H1 (cell line): ENCODE data around the gene RPIA. TPM values are rescaled to one million over a fixed set of nuclear protein-coding genes. Genes with fewer than 3 reads are reported as not detected.

Experiments used
- CTCF ChIA-PET: fragments of 300-600 bp; sonication (Branson Sonifier 250); formaldehyde crosslinking; loops from one replicate; lab custom pipeline; 2021; ENCODE audit not compliant: partially characterized antibody; lab: Charles Lee
- POLR2A ChIA-PET: fragments of 300-600 bp; sonication (Branson Sonifier 250); formaldehyde crosslinking; loops from one replicate; lab custom pipeline; 2021; ENCODE audit warnings: inconsistent platforms; ENCODE audit not compliant: partially characterized antibody; lab: Charles Lee
- DNase-seq, 2 experiments: peaks; one replicate each; pipeline versions ENCODE4 v3.0.0 to v3.0.0-alpha.2; 2010 to 2022; ENCODE audit warnings: low spot score in 2 of 2, low read depth in 1 of 2, mixed read lengths in 1 of 2
- FAIRE-seq: peaks from 2 replicates; lab custom pipeline; 2011; peaks lifted over from hg19 to GRCh38; lab: Jason Lieb, UNC
- H2AFZ ChIP-seq: 2 replicates; pipeline ENCODE4 v1.8.1; 2012; ENCODE audit warnings: low read length, inconsistent platforms
- H2AK5ac ChIP-seq: 2 replicates; pipeline ENCODE4 v1.6.1; 2013; ENCODE audit warnings: low read depth, low read length
- H2BK120ac ChIP-seq: replicated peaks from 2 replicates; pipeline ENCODE3; 2013; ENCODE audit warnings: low read depth, low read length, inconsistent platforms
- H2BK12ac ChIP-seq: 2 replicates; pipeline ENCODE4 v1.6.1; 2013; ENCODE audit warnings: low read depth, low read length
- H2BK15ac ChIP-seq: 2 replicates; pipeline ENCODE4 v1.6.1; 2013; ENCODE audit warnings: low read length
- H2BK20ac ChIP-seq: 2 replicates; pipeline ENCODE4 v1.6.1; 2013; ENCODE audit warnings: low read length
- H2BK5ac ChIP-seq: 2 replicates; pipeline ENCODE4 v1.6.1; 2013; ENCODE audit warnings: low read depth, low read length
- H3K14ac ChIP-seq: 2 replicates; pipeline ENCODE4 v1.6.1; 2013; ENCODE audit warnings: inconsistent platforms; ENCODE audit not compliant: insufficient read length
- H3K18ac ChIP-seq: 2 replicates; pipeline ENCODE4 v1.6.1; 2013; ENCODE audit warnings: low read length; ENCODE audit errors: extremely low read depth
- H3K23ac ChIP-seq: 2 replicates; pipeline ENCODE4 v1.6.1; 2013; ENCODE audit warnings: inconsistent platforms; ENCODE audit not compliant: insufficient read length
- H3K23me2 ChIP-seq: 2 replicates; pipeline ENCODE4 v1.6.1; 2013; ENCODE audit warnings: low read depth, low read length
- H3K27ac ChIP-seq: 2 replicates; pipeline ENCODE4 v1.6.1; 2011; ENCODE audit warnings: low read depth, low read length, inconsistent platforms
- H3K27me3 ChIP-seq, 4 experiments: replicated peaks in 1 of 4; 1 replicate in 1 of 4; 2 replicates in 3 of 4; pipeline versions ENCODE4 v1.6.1 to v1.8.1; 2011 to 2013; ENCODE audit warnings: low read length in 3 of 4, mild to moderate bottlenecking in 3 of 4, inconsistent platforms in 2 of 4, mixed read lengths in 2 of 4, moderate library complexity in 1 of 4; ENCODE audit not compliant: control insufficient read depth in 3 of 4, insufficient read depth in 3 of 4; ENCODE audit errors: extremely low read depth in 1 of 4
- H3K36me3 ChIP-seq, 4 experiments: 2 replicates each; pipeline versions ENCODE4 v1.6.1 to v1.8.1; 2011 to 2013; ENCODE audit warnings: mild to moderate bottlenecking in 4 of 4, low read length in 3 of 4, moderate library complexity in 2 of 4, control low read depth in 1 of 4, inconsistent platforms in 1 of 4; ENCODE audit not compliant: insufficient read depth in 4 of 4, control insufficient read depth in 2 of 4
- H3K4ac ChIP-seq: replicated peaks from 2 replicates; pipeline ENCODE3; 2013; ENCODE audit warnings: low read length, low read depth, mixed read lengths, inconsistent platforms; ENCODE audit not compliant: insufficient read length
- H3K4me1 ChIP-seq, 4 experiments: replicated peaks in 1 of 4; 1 replicate in 1 of 4; 2 replicates in 3 of 4; pipeline versions ENCODE4 v1.6.1 to v1.8.1; 2011 to 2013; ENCODE audit warnings: low read length in 3 of 4, inconsistent platforms in 2 of 4, mixed read lengths in 1 of 4; ENCODE audit not compliant: insufficient read depth in 4 of 4, control insufficient read depth in 3 of 4
- H3K4me2 ChIP-seq, 2 experiments: 2 replicates each; pipeline versions ENCODE4 v1.6.1 to v1.8.1; 2011 to 2013; ENCODE audit warnings: low read depth in 2 of 2, low read length in 2 of 2, control low read depth in 1 of 2, inconsistent platforms in 1 of 2, mild to moderate bottlenecking in 1 of 2; ENCODE audit not compliant: insufficient read depth in 1 of 2
- H3K4me3 ChIP-seq, 4 experiments: fragments of 200-600, 300-600 bp in 1 of 4; sonication (generic), shearing (Covaris generic), sonication (Bioruptor Twin) in 1 of 4; 2 replicates each; pipeline versions ENCODE4 v1.5.1 to v1.8.1; 2011 to 2016; ENCODE audit warnings: low read length in 4 of 4, low read depth in 3 of 4, control low read depth in 2 of 4, inconsistent platforms in 2 of 4, mild to moderate bottlenecking in 2 of 4, mixed read lengths in 1 of 4, moderate library complexity in 1 of 4; ENCODE audit not compliant: insufficient read depth in 2 of 4; ENCODE audit errors: extremely low read depth in 1 of 4
- H3K56ac ChIP-seq: replicated peaks from 2 replicates; pipeline ENCODE3; 2013; ENCODE audit warnings: low read depth, mild to moderate bottlenecking, mixed read lengths, low read length, inconsistent platforms; ENCODE audit not compliant: insufficient read length
- H3K79me1 ChIP-seq: 2 replicates; pipeline ENCODE4 v1.6.1; 2013; ENCODE audit warnings: low read depth, low read length, control low read depth
- H3K79me2 ChIP-seq, 2 experiments: 2 replicates each; pipeline versions ENCODE4 v1.6.1 to v1.8.1; 2012 to 2013; ENCODE audit warnings: low read length in 2 of 2, mild to moderate bottlenecking in 2 of 2, inconsistent platforms in 1 of 2; ENCODE audit not compliant: insufficient read depth in 2 of 2, control insufficient read depth in 1 of 2
- H3K9ac ChIP-seq, 4 experiments: replicated peaks in 1 of 4; 1 replicate in 1 of 4; 2 replicates in 3 of 4; pipeline versions ENCODE4 v1.6.1 to v1.8.1; 2011 to 2013; ENCODE audit warnings: low read depth in 3 of 4, low read length in 3 of 4, control low read depth in 2 of 4, mild to moderate bottlenecking in 2 of 4, moderate library complexity in 2 of 4, inconsistent platforms in 1 of 4; ENCODE audit errors: extremely low read depth in 1 of 4
- H3K9me3 ChIP-seq, 2 experiments: 2 replicates each; pipeline versions ENCODE4 v1.6.1 to v1.8.1; 2012 to 2013; ENCODE audit warnings: mild to moderate bottlenecking in 2 of 2, moderate library complexity in 2 of 2, control low read depth in 1 of 2, inconsistent platforms in 1 of 2, low read depth in 1 of 2, low read length in 1 of 2, mixed read lengths in 1 of 2; ENCODE audit not compliant: insufficient read depth in 2 of 2
- H4K20me1 ChIP-seq, 2 experiments: replicated peaks in 1 of 2; 2 replicates each; pipeline versions ENCODE3 to v1.8.1; 2011 to 2013; ENCODE audit warnings: inconsistent platforms in 2 of 2, low read length in 2 of 2, mild to moderate bottlenecking in 1 of 2; ENCODE audit not compliant: insufficient read depth in 2 of 2, control insufficient read depth in 1 of 2
- H4K5ac ChIP-seq: 2 replicates; pipeline ENCODE4 v1.6.1; 2013; ENCODE audit warnings: low read length, low read depth, mixed read lengths, inconsistent platforms; ENCODE audit not compliant: insufficient read length
- H4K8ac ChIP-seq: 2 replicates; pipeline ENCODE4 v1.8.0; 2013; ENCODE audit warnings: mild to moderate bottlenecking, moderate library complexity, low read length, inconsistent platforms; ENCODE audit not compliant: insufficient read depth; ENCODE audit errors: extremely low read depth
- H4K91ac ChIP-seq: replicated peaks from 2 replicates; pipeline ENCODE3; 2013; ENCODE audit warnings: low read length, mixed read lengths, inconsistent platforms; ENCODE audit not compliant: insufficient read length
- CEBPB ChIP-seq: IDR thresholded peaks from 2 replicates; pipeline ENCODE4 v1.6.1; 2012; ENCODE audit warnings: low read depth, low read length
- CHD1 ChIP-seq: IDR thresholded peaks from 2 replicates; pipeline ENCODE4 v1.6.1; 2012; ENCODE audit warnings: low read depth, low read length, improper control_type of control experiment
- EZH2 ChIP-seq: fragments of 200-600 bp; sonication (generic); IDR thresholded peaks from 2 replicates; pipeline ENCODE4 v1.7.1; 2012; ENCODE audit warnings: low read depth, mild to moderate bottlenecking, moderate library complexity, low read length, inconsistent platforms; ENCODE audit not compliant: severe bottlenecking
- KDM1A ChIP-seq: fragments of 200-600, 300-600 bp; sonication (generic); IDR thresholded peaks from 2 replicates; pipeline ENCODE4 v1.7.1; 2016; ENCODE audit warnings: mild to moderate bottlenecking, low read length, borderline replicate concordance
- NANOG ChIP-seq: IDR thresholded peaks from 2 replicates; pipeline ENCODE4 v1.6.1; 2011; ENCODE audit warnings: low read length, low read depth, mild to moderate bottlenecking, inconsistent platforms; ENCODE audit not compliant: insufficient read depth, poor library complexity, severe bottlenecking
- NRF1 ChIP-seq: IDR thresholded peaks from 2 replicates; pipeline ENCODE4 v1.6.1; 2011; ENCODE audit warnings: mild to moderate bottlenecking, low read depth, low read length, improper control_type of control experiment
- RXRA ChIP-seq: IDR thresholded peaks from 2 replicates; pipeline ENCODE4 v1.6.1; 2011; ENCODE audit warnings: low read depth, mild to moderate bottlenecking, low read length, moderate library complexity; ENCODE audit not compliant: insufficient read depth
- SAP30 ChIP-seq: fragments of 300-600 bp; sonication (generic); IDR thresholded peaks from 2 replicates; pipeline ENCODE4 v1.7.1; 2012; ENCODE audit warnings: low read length, moderate library complexity, mild to moderate bottlenecking, inconsistent platforms; ENCODE audit not compliant: insufficient read depth, insufficient replicate concordance
- TEAD4 ChIP-seq: IDR thresholded peaks from 2 replicates; pipeline ENCODE4 v1.6.1; 2012; ENCODE audit warnings: low read depth, low read length, inconsistent platforms, mixed read lengths
- ZNF274 ChIP-seq: IDR thresholded peaks from 2 replicates; pipeline ENCODE4 v1.7.0; 2012; ENCODE audit warnings: low read length, borderline replicate concordance; ENCODE audit errors: extremely low read depth
- WGBS, 2 experiments: shearing (Covaris generic) in 1 of 2; methylation state at CpG; one replicate each; pipeline versions ENCODE4 v1.1.6 to v1.1.7; 2013 to 2015; ENCODE audit warnings: low lambda C conversion rate in 2 of 2, mixed read lengths in 2 of 2, inconsistent platforms in 1 of 2, low coverage in 1 of 2, missing lambda C conversion rate in 1 of 2; ENCODE audit not compliant: insufficient replicate concordance in 2 of 2, insufficient coverage in 1 of 2, insufficient read length in 1 of 2; ENCODE audit errors: extremely low coverage in 1 of 2, missing lambda C conversion rate in 1 of 2; 5-methylcytosine and 5-hydroxymethylcytosine counted together
- polyA plus RNA-seq, 7 experiments: library from polyadenylated mRNA; depleted of rRNA in 3 of 7; stranded (reverse) in 5 of 7; unstranded in 2 of 7; fragments of >200 nt in 5 of 7; fragments of 200-250 nt in 2 of 7; gene quantifications; 1 replicate in 5 of 7; 2 replicates in 1 of 7; 4 replicates in 1 of 7; pipeline versions ENCODE4 v1.2.1 to v1.2.3, GENCODE V29; 2011 to 2013; ENCODE audit warnings: missing spikeins in 2 of 7, mixed read lengths in 2 of 7
- total RNA-seq: library from RNA; stranded (reverse); fragmentation: NEBNext Ultra II Directional; extraction: Animal tissue kit (Norgen Biotek cat#: 25700); gene quantifications from 2 replicates; pipeline ENCODE4 v1.2.1, GENCODE V29; 2021
- TF ChIP-seq, protein P1 (sequence below): IDR thresholded peaks from 2 replicates; pipeline ENCODE4 v1.6.1; 2012; ENCODE audit warnings: low read length, inconsistent platforms

Gene RPIA
- total and polyA plus RNA-seq, 2 of the 8 experiments (the other 6 are each of a cell fraction or from before 2014, with no cell fraction given): 13.1 to 24.0 TPM

DNA sequence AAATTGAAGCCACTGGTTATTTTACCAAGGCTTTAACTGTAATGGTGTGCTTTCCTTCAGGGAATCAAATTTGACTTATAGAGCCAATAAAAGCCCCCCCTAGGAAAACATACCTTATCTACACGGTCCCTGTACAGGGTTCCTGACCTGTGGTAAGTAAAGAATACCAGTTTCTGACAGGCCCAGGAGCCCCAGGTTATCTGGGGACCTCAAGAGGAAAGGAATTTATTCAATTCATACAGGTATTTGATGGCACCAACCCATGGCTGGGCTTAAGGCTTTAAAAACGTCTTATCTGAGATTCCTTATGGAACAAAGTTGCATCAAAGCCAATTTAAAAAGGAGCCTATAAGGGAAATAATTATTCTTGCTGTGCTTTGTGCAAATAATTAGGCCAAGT, 7.0 kb upstream of the RPIA start:
- POLR2A ChIA-PET: no interaction called here
- no peaks in the 10 kb centered on the region for H4K20me1 ChIP-seq
- WGBS, 2 experiments: 92% methylated on average over 2 of the region's 2 CpGs; no CpG with 5 or more reads in 1 of the 2 experiments
- H3K4me3 ChIP-seq: no peak overlapping the region
- H4K5ac ChIP-seq: no peak overlapping the region
- H3K18ac ChIP-seq: no peak overlapping the region
- no peak overlapping the region for H2BK120ac ChIP-seq
- no peak overlapping the region for H3K9ac ChIP-seq
- H3K79me1 ChIP-seq: no peaks in the 10 kb centered on the region
- H3K4ac ChIP-seq: no peak overlapping the region
- no peak overlapping the region for H4K91ac ChIP-seq
- no peaks in the 10 kb centered on the region for H3K79me2 ChIP-seq
- H3K23me2 ChIP-seq: no peaks in the 10 kb centered on the region
- no peak overlapping the region for H4K8ac ChIP-seq
- H3K4me2 ChIP-seq: no peak overlapping the region
- no peak overlapping the region for H3K27ac ChIP-seq
- H3K9me3 ChIP-seq: peaks cover 46 to 61% of the 10 kb centered on the region in 2 experiments
- H2BK12ac ChIP-seq: no peak overlapping the region
- no peaks in the 10 kb centered on the region for H3K4me1 ChIP-seq
- H2BK5ac ChIP-seq: no peak overlapping the region
- CTCF ChIA-PET: interaction anchor here (2.0 kb wide), 1 partner anchor 12 kb away, joined by 12 read pairs; no protein-coding TSS in a partner anchor
- no peak overlapping the region for H2BK15ac ChIP-seq
- TF ChIP-seq RXRA (no peak), NANOG (no peak), CHD1 (no peak), TEAD4 (no peak), KDM1A (no peak), SAP30 (no peak), CEBPB (no peak), ZNF274 (no peak), NRF1 (no peak), EZH2 (no peak)
- TF ChIP-seq, protein P1, sequence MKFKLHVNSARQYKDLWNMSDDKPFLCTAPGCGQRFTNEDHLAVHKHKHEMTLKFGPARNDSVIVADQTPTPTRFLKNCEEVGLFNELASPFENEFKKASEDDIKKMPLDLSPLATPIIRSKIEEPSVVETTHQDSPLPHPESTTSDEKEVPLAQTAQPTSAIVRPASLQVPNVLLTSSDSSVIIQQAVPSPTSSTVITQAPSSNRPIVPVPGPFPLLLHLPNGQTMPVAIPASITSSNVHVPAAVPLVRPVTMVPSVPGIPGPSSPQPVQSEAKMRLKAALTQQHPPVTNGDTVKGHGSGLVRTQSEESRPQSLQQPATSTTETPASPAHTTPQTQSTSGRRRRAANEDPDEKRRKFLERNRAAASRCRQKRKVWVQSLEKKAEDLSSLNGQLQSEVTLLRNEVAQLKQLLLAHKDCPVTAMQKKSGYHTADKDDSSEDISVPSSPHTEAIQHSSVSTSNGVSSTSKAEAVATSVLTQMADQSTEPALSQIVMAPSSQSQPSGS: no peak
- FAIRE-seq (no peak), DNase-seq (no peak)
- no peak overlapping the region for H3K56ac ChIP-seq
- no peak overlapping the region for H3K23ac ChIP-seq
- H2AK5ac ChIP-seq: no peak overlapping the region
- no peak overlapping the region for H2BK20ac ChIP-seq
- no peaks in the 10 kb centered on the region for H3K27me3 ChIP-seq
- H3K36me3 ChIP-seq: peaks cover 0 to 14% (median 0%) of the 10 kb centered on the region in 4 experiments; a peak in 2 of 8 replicates
- no peak overlapping the region for H3K14ac ChIP-seq
- H2AFZ ChIP-seq: no peak overlapping the region
